KOPT-K1 (cell line): ENCODE data around the gene MAD1L1.

Experiments
- H3K27ac ChIP-seq: fragments of 200-600 bp; sonication (generic); 2 replicates; pipeline ENCODE4 v1.5.1; 2016; ENCODE audit warnings: antibody characterized with exemption, mild to moderate bottlenecking, low read depth, low read length; ENCODE audit not compliant: poor library complexity, severe bottlenecking
- H3K36me3 ChIP-seq: fragments of 200-600 bp; sonication (generic); 2 replicates; pipeline ENCODE4 v1.5.1; 2017; ENCODE audit warnings: antibody characterized with exemption, mild to moderate bottlenecking, low read length, moderate library complexity; ENCODE audit not compliant: insufficient read depth
- H3K9me3 ChIP-seq: fragments of 200-600 bp; sonication (generic); 2 replicates; pipeline ENCODE4 v1.5.1; 2017; ENCODE audit warnings: antibody characterized with exemption, low read length, mild to moderate bottlenecking; ENCODE audit not compliant: insufficient read depth, poor library complexity, severe bottlenecking

Gene MAD1L1

GRCh38 chr7:1957471-1958225 is 275.1 kb downstream of the MAD1L1 start:
- Histone ChIP-seq H3K27ac (no peak overlapping the region), H3K9me3 (peaks cover 29% of the 10 kb centered on the region), H3K36me3 (peaks cover 57% of the 10 kb centered on the region)

GRCh38 chr7:1956611-1957470 is 275.9 kb downstream of the MAD1L1 start:
- H3K9me3 ChIP-seq, result peaks cover 21% of the 10 kb centered on the region
- peaks cover 60% of the 10 kb centered on the region for H3K36me3 ChIP-seq
- no peak overlapping the region for H3K27ac ChIP-seq

- H3K9me3 ChIP-seq, result peaks cover 14% of the 10 kb centered on the region
- H3K27ac ChIP-seq, result no peak overlapping the region
- peaks cover 57% of the 10 kb centered on the region for H3K36me3 ChIP-seq
Observed at GRCh38 chr7:1956141-1956540, 276.6 kb downstream of the MAD1L1 start.

GRCh38 chr7:1954366-1955004 is 278.3 kb downstream of the MAD1L1 start:
- H3K27ac ChIP-seq, result no peak overlapping the region
- peaks cover 52% of the 10 kb centered on the region for H3K36me3 ChIP-seq
- peaks cover 8% of the 10 kb centered on the region for H3K9me3 ChIP-seq

- H3K27ac ChIP-seq, result no peak overlapping the region
- H3K36me3 ChIP-seq, result peaks cover 52% of the 10 kb centered on the region
- H3K9me3 ChIP-seq, result peaks cover 3% of the 10 kb centered on the region
Observed at GRCh38 chr7:1953199-1954190, 279.2 kb downstream of the MAD1L1 start.

- H3K36me3 ChIP-seq, result peaks cover 47% of the 10 kb centered on the region
- H3K27ac ChIP-seq, result no peak overlapping the region
- H3K9me3 ChIP-seq, result no peaks in the 10 kb centered on the region
Observed at GRCh38 chr7:1952781-1953180, 280.0 kb downstream of the MAD1L1 start.

GRCh38 chr7:1952169-1952760 is 280.5 kb downstream of the MAD1L1 start:
- Histone ChIP-seq H3K27ac (no peak overlapping the region), H3K9me3 (no peaks in the 10 kb centered on the region), H3K36me3 (peaks cover 42% of the 10 kb centered on the region)

GRCh38 chr7:1951600-1951999 is 281.1 kb downstream of the MAD1L1 start:
- Histone ChIP-seq H3K27ac (no peak overlapping the region), H3K9me3 (no peaks in the 10 kb centered on the region), H3K36me3 (peaks cover 35% of the 10 kb centered on the region)

GRCh38 chr7:1951159-1951536 is 281.6 kb downstream of the MAD1L1 start:
- Histone ChIP-seq H3K36me3 (peaks cover 32% of the 10 kb centered on the region), H3K27ac (no peak overlapping the region), H3K9me3 (no peaks in the 10 kb centered on the region)

- Histone ChIP-seq H3K27ac (no peak overlapping the region), H3K9me3 (no peaks in the 10 kb centered on the region), H3K36me3 (peaks cover 36% of the 10 kb centered on the region; the same call in 1 of the 2 replicates)
Observed at GRCh38 chr7:1950452-1951158, 282.1 kb downstream of the MAD1L1 start.

- Histone ChIP-seq H3K36me3 (peaks cover 41% of the 10 kb centered on the region; the same call in 1 of the 2 replicates), H3K27ac (no peak overlapping the region), H3K9me3 (no peaks in the 10 kb centered on the region)
Observed at GRCh38 chr7:1950066-1950451, 282.7 kb downstream of the MAD1L1 start.

- H3K36me3 ChIP-seq, result peaks cover 41% of the 10 kb centered on the region; the same call in 1 of the 2 replicates
- H3K27ac ChIP-seq, result no peak overlapping the region
- no peaks in the 10 kb centered on the region for H3K9me3 ChIP-seq
Observed at GRCh38 chr7:1949681-1950055, 283.1 kb downstream of the MAD1L1 start.

GRCh38 chr7:1948887-1949680 is 283.7 kb downstream of the MAD1L1 start:
- no peaks in the 10 kb centered on the region for H3K9me3 ChIP-seq
- peaks cover 35% of the 10 kb centered on the region; the same call in 1 of the 2 replicates for H3K36me3 ChIP-seq
- no peak overlapping the region for H3K27ac ChIP-seq
